Hematopoietic multipotent progenitor cell treated with erythropoietin and hydrocortisone succinate and interleukin-3 and kit ligand, for 15 days (in vitro differentiated cells): ENCODE results near the gene CHST12.
"Not testable (repeated sequence)": the region's sequence is repeated elsewhere in the genome, so short reads cannot be mapped to it uniquely, and the experiment has no call there.

Source experiments
- DNase-seq: peaks from one replicate; pipeline ENCODE4 v3.0.0-alpha.2; 2015; ENCODE audit warnings: low spot score

CHST12 gene

GRCh38 chr7:2378125-2378524, 25.3 kb upstream of the CHST12 start:
- DNase-seq = not testable (repeated sequence)

DNA sequence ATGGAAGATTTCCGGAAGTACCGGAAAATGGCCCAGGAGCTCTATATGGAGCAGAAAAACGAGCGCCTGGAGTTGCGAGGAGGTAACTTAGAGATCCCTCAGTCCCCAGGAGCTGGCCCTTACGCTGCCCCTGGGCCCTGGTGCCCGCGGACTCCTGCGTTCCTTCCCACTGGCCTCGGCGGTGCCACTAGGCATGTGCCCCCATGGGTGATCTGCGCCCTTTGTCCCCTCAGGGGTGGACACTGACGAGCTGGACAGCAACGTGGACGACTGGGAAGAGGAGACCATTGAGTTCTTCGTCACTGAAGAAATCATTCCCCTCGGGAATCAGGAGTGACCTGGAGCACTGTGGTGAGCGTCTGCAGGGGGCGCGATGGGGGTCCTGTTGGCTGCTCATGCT, 24.2 kb upstream of the CHST12 start:
- DNase-seq = no peak

GRCh38 chr7:2379821-2380450, 23.5 kb upstream of the CHST12 start:
- no peak for DNase-seq

DNA sequence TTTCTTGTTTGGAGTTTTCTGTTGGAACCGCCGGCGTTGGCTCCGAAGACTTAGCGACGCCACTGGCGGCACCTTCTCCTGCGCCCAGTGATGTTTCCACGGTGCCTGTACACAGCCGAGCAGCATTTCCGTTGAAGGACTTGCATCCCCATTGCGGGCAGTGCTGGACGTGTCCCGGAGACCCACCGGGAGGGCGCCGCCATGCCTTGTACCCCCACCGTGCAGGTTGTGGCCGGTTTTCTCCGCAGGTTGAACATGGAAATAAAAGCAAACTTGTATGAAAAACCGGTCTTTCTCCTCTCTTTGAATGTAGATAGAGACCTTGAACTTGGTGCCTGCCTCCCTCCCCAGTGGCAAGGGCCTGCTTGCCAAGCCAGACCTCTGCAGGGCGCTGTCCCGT, 22.9 kb upstream of the CHST12 start:
- DNase-seq = no peak

GRCh38 chr7:2381227-2381626, 22.2 kb upstream of the CHST12 start:
- no peak for DNase-seq

GRCh38 chr7:2381881-2382509, 21.4 kb upstream of the CHST12 start:
- DNase-seq = no peak

DNA sequence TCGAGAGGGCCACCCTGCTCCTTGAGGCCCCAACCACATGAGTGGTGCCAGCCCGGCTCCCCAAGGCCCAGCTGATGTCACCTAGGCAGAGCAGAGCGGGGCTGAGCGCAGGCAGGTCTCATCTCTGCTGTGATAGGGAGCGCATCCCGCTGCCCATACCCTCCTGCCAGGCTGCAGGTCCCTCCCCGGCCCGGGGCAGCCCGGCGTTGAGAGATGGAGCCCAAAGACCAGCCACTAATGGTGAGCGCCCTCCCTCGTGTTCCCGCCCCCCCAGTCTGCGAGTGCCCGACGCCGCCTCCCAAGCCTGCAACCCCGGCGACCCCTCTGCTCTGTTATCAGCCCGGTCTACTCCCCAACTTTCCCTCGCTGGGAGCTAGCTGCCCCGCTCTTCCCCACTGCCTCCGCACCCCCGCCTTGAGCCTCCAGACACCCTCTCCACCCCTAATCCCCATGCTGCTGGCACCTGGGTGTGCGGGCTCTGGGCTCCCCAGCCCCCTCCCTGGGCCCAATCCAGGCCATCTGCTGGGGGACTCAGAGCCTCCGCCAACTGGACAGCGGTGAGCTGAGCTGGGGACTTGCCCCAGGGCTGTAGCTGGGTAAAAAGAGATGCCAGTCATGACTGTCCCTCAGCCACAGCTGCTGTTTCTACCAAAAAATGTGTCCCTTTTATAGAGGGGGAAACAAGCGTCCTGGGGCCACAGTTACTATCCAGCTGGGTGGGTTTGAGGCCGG, 19.7 kb upstream of the CHST12 start:
- no peak for DNase-seq

DNA sequence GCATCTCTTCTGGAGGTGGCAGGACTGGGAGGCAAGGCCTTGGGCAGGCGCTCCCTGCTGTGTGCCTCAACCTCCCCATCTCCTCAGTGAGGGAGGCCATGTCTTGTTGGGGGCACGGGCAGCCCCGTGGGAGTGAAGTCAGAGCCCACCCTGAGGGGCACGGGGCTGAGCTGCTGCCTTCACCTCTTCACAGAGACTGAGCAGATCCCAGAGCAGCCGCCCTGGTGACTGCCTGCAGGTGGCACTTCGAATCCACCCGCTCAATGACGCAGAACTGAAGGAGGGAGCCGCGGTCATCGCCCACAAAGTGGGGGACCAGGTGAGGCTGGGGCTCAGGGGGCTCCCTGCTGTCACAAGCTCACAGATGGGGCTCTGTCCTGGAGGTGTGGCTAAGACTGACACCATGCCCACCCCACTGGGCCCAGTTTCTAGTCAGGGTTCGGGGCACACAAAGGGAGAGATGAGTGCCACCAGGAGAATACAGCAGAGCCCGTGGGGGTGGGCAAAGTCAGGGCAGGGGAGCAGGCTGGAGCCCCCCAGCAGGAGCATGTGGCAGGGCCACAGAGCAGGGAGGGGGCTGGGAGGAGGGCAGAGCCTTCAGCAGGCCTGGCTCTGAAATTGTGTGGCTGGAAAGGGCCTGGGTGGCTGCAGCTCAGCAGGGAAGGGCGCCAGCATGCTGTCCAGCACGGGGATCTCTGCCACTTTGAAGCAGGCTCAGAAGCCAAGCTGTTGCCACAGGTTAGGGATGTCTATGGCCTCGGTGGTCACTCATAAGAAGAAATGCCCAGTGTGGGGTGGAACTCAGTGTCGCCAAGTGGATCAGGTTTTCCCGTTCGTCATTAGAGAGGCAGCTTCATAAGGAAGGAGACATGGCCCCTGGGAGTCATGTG, 18.8 kb upstream of the CHST12 start:
- DNase-seq = no peak

DNA sequence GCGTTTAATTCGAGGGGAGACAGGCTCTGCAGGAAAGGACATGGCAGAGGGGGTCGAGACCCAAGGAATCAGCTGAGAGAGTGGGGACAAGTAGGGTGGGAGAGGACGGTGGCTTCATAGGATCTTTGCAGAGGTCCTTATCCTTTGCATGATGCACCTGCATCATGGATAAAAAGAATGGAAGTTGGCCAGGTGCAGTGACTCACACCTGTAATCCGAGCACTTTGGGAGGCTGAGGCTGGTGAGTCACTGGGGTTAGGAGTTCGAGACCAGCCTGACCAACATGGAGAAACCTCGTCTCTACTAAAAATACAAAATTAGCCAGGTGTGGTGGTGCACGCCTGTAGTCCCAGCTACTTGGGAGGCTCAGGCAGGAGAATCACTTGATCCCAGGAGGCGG, 17.3 kb upstream of the CHST12 start:
- DNase-seq = not testable (repeated sequence)

DNA sequence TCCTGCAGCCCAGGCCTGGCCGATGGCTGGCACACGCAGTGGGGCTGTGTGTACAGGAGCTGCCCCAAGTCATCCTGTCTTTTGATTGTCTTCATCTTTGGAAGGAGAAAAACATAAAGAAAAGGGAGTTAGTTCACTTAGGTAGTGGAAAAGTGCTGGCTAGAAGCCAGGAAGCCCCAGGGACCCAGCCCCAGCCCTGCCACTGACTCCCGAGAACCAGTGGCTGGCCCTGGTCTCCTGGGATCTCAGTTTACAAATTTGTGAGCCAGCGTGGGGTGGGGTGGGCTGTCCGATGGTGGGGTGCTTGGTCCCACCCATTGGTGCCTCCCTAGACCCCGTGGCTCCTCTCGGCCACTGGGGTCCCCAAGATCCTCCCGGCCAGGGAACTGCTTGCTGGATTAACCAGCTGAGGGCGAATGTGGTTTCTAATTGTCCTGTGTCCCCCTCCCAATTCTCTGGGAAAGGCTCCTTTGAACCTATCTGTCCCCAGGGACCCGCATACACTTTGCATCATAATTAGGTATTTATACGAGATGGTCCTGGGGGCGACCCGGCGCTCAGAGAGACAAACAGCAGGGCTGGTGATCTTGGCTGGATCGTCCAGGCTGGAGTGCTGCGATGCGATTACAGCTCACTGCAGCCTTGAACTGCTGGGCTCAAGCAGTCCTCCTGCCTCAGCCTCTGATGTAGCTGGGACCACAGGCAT, 16.3 kb upstream of the CHST12 start:
- no peak for DNase-seq

DNA sequence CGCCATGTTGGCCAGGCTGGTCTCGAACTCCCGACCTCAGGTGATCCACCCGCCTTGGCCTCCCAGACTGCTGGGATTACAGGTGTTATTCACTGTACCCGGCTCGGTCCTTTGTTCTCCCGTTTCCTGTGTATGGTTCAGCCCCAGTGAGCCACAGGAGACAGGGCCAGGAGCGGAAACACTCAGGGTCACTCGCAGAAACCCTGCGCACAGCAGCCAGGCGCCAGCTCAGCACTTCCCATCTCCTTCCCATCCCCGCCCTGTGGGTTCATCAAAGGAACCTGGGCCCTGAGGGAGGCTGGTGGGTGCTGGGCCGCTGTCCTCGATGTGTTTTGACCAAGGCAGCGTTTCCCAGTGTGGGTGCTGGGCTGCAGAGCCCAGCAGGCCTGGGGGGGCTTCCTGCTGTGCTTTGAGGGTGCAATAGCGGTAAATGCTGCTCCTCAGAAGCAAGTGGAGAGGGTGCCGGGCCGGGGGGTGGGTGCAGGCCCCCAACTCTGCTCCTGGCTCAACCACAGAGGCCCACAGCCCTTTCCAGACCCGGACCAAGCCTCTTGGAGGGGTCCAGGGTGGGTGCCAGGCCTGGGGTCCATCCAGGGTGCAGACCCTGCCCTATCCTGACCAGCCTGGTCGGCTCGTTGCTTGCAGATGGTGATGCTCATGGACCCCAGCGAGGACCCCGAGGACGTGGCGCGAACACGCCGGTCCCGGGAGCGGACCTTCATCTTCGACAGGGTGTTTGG, 15.3 kb upstream of the CHST12 start:
- no peak for DNase-seq

GRCh38 chr7:2388637-2388954, 14.8 kb upstream of the CHST12 start:
- no peak for DNase-seq

GRCh38 chr7:2390020-2390816, 13.2 kb upstream of the CHST12 start:
- DNase-seq = not testable (repeated sequence)

- no peak for DNase-seq
Observed at GRCh38 chr7:2393706-2394105, 9.7 kb upstream of the CHST12 start.

GRCh38 chr7:2394566-2395082, 8.8 kb upstream of the CHST12 start:
- no peak for DNase-seq

DNA sequence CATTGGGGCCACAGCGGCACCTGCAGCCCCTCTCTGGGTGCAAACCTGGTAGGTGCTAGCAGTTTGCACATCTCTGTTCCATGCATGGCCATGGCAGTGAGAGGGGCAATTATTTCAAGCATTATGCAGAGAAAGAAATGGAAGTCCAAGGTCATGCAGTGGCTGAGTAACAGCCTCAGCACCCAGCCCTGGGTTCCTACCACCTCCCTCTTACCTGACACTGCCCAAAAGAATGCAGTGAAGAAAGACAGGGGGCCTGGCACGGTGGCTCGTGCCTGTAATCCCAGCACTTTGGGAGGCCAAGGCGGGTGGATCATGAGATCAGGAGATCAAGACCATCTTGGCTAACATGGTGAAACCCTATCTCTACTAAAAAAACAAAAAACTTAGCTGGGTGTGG, 4.9 kb upstream of the CHST12 start:
- no peak for DNase-seq

DNA sequence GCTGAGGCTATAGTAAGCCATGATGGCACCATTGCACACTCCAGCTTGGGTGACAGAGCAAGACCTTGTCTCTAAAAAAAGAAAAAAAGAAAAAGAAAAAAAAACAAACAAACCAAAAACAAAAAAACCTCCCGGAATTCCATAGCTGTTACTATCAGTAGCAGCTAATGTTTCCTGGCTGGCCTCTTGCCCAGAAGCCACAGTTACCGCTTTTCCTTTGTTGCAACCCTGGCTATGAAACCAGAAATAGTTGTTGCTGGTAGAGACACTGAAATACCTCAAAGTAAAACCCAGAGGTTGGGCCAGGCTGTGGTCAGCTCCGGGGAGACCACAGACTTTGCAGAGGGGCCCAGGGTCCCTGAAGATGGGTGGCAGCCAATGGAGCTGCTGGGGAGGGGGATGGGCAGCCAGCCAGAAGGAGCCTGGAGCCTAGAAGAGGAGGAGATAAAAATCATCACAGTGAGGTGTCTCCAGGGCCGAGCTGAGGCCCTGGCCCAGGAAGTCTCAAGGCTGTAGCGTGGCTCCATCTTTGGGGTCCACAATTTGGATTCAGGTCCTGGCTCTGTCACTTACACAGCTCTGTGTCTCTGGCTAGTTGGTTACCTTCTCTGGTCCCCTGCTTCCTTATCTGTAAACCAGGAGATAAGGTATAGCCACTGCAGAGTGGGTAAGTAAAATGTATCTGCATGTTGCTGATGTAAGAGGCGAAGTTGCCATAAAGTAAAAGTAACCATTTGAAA, 3.4 kb upstream of the CHST12 start:
- DNase-seq = no peak

DNA sequence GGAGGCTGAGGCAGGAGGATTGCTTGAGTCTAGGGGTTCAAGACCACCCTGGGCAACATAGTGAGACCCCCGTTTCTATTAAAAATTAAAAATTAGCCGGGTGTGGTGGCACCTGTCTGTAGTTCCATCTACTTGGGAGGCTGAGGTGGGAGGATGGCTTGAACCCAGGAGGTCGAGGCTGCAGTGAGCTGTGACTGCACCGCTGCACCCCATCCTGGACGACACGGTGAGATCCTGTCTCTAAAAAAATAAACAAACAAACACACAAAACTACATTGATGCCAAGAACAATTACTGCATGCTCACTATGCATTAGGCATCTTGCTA, 761 bp upstream of the CHST12 start:
- DNase-seq = no peak
